K562 (cell line): Measurements from ENCODE around the gene GADL1. TPM values are rescaled to one million over a fixed set of nuclear protein-coding genes. Genes with fewer than 3 reads are reported as not detected.

Source experiments
- PCBP2 ChIP-seq: fragments of 200-400 bp; formaldehyde crosslinking; IDR thresholded peaks from 2 replicates; pipeline ENCODE4 v1.6.1; 2018; ENCODE audit warnings: low read length, low read depth, mild to moderate bottlenecking, moderate library complexity; ENCODE audit not compliant: poor library complexity, severe bottlenecking
- ZNF780A ChIP-seq: fragments of 250-450 bp; sonication (Bioruptor Pico); IDR thresholded peaks from 2 replicates; pipeline ENCODE4 v1.5.0; 2021; ENCODE audit warnings: mild to moderate bottlenecking
- polyA plus RNA-seq, 8 experiments: library from polyadenylated mRNA; depleted of rRNA in 4 of 8; stranded (reverse) in 5 of 8; unstranded in 3 of 8; fragments of >200 nt; fragmentation: Nextera tagmentation in 2 of 8; fragmentation: Illumina TruSeq in 1 of 8; extraction: Ambion mirVana in 2 of 8; extraction: Trizol in 1 of 8; gene quantifications; 2 replicates each; pipeline versions ENCODE4 v1.2.1 to v1.2.3, GENCODE V29; 2011 to 2014; ENCODE audit warnings: inconsistent platforms in 1 of 8, missing spikeins in 1 of 8
- total RNA-seq, 7 experiments: library from RNA; depleted of rRNA in 6 of 7; stranded (reverse); fragments of >200 nt in 6 of 7; fragmentation: Illumina TruSeq in 2 of 7; extraction: Trizol in 2 of 7; gene quantifications; 2 replicates each; pipeline versions ENCODE4 v1.2.1 to v1.2.3, GENCODE V29; 2011 to 2021; ENCODE audit warnings: low replicate concordance in 1 of 7
- TF ChIP-seq, protein P1 (sequence below): fragments of 450-650 bp; IDR thresholded peaks from 2 replicates; pipeline ENCODE4 v1.6.1; 2016; ENCODE audit warnings: low read depth

Gene GADL1
- total and polyA plus RNA-seq, 9 of the 15 experiments (the other 6 are each of a cell fraction or from before 2014, with no cell fraction given), result 0.07 TPM; not detected in 8

GRCh38 chr3:30743641-30744317 is 150.7 kb downstream of the GADL1 start (continued):
- TF ChIP-seq, protein P1, sequence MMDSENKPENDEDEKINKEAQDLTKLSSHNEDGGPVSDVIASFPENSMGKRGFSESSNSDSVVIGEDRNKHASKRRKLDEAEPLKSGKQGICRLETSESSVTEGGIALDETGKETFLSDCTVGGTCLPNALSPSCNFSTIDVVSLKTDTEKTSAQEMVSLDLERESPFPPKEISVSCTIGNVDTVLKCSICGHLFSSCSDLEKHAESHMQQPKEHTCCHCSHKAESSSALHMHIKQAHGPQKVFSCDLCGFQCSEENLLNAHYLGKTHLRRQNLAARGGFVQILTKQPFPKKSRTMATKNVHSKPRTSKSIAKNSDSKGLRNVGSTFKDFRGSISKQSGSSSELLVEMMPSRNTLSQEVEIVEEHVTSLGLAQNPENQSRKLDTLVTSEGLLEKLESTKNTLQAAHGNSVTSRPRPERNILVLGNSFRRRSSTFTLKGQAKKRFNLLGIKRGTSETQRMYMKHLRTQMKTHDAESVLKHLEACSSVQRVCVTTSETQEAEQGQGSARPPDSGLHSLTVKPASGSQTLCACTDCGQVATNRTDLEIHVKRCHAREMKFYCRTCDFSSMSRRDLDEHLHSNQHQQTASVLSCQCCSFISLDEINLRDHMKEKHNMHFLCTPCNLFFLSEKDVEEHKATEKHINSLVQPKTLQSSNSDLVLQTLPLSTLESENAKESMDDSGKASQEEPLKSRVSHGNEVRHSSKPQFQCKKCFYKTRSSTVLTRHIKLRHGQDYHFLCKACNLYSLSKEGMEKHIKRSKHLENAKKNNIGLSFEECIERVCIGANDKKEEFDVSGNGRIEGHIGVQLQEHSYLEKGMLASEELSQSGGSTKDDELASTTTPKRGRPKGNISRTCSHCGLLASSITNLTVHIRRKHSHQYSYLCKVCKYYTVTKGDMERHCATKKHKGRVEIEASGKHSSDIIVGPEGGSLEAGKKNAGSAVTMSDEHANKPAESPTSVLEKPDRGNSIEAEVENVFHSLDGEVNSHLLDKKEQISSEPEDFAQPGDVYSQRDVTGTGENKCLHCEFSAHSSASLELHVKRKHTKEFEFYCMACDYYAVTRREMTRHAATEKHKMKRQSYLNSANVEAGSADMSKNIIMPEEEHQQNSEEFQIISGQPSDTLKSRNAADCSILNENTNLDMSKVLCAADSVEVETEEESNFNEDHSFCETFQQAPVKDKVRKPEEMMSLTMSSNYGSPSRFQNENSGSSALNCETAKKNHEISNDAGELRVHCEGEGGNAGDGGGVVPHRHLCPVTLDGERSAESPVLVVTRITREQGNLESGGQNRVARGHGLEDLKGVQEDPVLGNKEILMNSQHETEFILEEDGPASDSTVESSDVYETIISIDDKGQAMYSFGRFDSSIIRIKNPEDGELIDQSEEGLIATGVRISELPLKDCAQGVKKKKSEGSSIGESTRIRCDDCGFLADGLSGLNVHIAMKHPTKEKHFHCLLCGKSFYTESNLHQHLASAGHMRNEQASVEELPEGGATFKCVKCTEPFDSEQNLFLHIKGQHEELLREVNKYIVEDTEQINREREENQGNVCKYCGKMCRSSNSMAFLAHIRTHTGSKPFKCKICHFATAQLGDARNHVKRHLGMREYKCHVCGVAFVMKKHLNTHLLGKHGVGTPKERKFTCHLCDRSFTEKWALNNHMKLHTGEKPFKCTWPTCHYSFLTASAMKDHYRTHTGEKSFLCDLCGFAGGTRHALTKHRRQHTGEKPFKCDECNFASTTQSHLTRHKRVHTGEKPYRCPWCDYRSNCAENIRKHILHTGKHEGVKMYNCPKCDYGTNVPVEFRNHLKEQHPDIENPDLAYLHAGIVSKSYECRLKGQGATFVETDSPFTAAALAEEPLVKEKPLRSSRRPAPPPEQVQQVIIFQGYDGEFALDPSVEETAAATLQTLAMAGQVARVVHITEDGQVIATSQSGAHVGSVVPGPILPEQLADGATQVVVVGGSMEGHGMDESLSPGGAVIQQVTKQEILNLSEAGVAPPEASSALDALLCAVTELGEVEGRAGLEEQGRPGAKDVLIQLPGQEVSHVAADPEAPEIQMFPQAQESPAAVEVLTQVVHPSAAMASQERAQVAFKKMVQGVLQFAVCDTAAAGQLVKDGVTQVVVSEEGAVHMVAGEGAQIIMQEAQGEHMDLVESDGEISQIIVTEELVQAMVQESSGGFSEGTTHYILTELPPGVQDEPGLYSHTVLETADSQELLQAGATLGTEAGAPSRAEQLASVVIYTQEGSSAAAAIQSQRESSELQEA, result no peak
- TF ChIP-seq PCBP2, result no peak
- TF ChIP-seq ZNF780A (CRISPR knock-in tag), result no peak
